DMS153 treated with DMSO at 0.1 percent for 48 hours (cell line): ENCODE results near the gene BTG4.

Source experiments
- DNase-seq: peaks from one replicate; lab custom pipeline; 2025; ENCODE audit not compliant: unreplicated experiment; lab: John Stamatoyannopoulos, UW

BTG4 gene

DNA sequence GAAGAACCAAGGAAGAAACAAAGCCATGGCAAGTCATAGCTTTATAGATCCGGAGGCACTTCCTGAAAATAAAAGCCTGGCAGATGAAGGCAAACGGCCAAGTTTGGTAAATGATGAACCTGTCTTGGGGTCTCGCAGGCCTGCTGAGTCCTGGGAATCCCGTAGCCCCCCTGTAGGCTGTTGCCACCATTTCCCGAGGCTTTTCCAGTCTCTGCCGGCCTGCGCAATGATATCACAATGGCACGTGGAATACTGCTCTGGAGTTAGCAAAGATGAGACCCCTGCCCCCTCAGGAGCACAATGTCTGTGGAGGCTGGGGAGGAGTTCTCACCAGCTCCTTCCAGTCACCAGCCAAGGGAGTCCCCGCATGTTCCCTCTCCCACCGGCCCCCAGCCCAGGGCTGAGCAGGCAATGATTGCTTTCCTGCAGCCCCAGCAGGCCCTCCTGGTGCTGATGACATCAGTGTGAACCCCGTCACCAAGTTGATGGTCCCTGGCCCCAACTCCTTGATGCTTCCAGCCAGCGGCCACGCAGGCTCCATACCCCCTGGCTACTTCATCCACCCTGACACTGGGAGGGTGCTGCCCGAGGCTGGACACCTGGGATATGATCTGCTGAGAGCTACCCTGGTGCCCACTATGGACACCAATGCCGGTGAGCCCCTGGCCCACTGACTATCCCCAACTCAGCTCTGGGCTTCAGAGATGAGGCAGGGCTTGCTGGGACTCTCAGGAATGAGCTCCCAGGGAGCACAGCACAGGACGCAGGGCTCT is 55.9 kb downstream of the BTG4 start:
- no peak for DNase-seq

GRCh38 chr11:111455291-111456085 is 56.7 kb downstream of the BTG4 start:
- no peak for DNase-seq

DNA sequence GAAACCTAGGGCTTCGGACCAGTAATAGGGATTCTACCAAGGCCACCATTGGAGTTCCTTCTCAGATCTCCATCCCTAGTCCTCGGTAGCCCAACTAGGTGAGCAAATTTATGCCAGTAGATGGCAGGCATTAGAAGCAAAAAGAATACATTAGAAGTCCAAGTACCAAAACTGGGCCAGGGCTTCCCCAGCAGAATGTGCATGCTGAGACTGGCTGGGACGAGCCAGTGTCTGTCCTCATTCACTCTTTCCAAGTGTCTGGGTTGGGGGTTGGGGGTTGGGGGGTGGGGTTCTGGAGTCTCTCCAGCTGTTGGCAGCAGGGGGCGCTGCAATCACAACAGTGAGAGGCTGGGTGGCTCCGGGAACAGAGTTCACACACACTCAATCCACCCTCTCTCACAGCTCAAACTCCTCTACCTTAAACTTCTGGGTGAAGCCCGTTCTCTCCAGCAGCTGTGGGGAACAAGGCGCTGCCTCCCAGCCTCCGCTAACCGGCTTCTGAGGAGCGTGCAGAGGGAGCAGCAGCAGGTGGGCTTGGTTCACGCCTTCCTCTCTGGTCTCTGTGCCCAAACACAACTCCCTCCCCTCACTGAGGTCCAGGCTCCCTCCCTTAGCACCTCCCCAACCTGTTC is 57.5 kb downstream of the BTG4 start:
- no peak for DNase-seq

- no peak for DNase-seq
These were observed 59.2 kb downstream of the BTG4 start for GRCh38 chr11:111452817-111453552.

- DNase-seq: no peak
These were observed 60.0 kb downstream of the BTG4 start for GRCh38 chr11:111452146-111452545.

DNA sequence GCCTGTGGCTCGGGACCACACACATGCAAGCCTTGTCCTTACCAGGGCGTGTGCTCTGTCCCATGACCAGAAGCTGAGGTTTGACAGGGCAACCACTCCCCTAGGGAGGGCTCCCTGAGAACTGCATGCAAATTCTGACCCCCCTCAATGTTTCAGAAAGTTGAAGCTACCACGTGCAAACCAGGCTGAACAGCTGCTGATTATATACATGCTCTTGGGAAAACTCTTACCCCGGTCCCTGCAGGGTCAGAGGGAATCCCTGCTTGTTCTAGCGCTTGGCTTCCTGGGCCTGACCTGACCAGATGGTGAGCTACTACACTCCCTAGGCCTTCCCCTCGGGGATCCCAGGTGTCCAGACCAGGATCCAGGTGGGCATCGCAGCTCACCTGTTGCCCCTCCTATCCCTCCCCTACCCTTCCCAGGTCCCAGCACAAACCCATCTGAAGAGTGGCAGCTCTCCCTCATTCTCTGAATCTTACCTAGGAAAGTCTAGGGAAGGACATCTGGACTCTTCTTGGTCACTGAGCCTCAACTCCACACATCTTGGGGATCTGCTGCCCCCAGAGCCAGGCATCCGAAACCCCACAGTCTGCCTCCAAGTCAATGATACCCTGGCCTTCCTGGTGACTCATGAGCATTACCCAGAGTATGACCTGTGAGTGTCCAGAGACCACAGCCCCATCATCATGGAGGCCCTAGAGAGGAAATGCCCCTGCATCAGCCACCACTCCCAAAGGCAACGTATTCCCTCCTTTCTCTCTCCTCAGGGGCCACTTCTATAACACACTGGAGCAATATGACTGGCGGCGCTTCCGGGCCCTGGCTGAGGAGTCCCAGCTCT is 61.5 kb downstream of the BTG4 start:
- no peak for DNase-seq

DNA sequence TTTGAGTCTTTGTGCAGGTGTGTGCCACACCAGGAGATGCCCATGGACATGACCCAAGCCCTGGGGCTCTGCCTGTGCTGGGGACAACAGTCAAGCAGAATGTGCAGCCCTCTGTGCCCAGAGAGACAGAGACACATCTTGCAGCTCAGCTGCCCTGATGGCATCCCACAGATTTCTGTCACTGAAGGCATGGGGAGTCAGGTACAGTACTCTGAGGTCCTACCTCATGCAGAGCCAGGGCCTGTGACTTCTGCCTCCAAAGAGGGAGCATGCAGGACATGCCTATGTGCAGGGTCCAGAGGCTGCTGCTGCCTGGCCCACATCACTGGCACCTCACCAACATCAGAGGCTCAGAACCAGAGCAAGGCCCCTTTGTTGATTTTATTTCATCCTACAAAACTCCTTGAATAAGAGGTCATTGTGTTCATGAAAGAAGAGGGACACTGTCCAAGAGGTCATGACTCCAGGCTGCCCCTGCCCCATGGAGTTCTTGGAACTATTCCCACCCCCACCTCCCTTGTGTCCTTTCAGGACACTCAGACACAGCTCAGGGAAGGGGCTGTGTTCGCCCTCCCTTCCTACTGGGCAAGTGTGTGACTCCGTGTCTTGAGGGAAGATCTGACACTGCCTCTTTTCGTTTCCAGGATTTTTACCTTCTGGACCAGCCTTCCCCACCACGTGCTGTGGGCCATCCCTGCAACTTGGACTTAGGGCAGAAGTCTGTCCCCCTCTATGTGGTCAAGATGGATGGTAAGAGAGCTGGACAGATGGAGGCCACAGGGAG is 62.3 kb downstream of the BTG4 start:
- DNase-seq: no peak

- DNase-seq: no peak
These were observed 63.2 kb downstream of the BTG4 start for GRCh38 chr11:111448831-111449557.

DNA sequence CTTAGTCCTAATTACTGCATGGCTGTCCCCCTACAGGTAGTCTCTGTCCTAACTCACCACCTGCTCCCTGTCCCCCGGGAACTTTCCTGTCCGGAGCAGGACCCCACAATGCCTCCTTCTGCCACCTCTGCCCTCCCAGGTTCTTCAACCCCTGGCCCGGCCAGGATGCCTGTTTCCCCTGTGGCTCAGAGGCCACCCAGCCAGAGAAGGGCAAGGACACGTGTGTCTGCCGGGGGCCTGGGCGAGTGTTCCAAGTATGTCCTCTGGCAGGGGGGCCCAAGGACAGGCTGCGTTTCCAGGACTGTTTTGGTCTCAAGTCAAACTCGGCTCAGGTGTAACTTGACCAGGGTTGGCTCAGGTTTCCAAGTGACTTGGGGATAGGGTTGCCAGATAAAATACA is 63.8 kb downstream of the BTG4 start:
- no peak for DNase-seq

- no peak for DNase-seq
These were observed 64.3 kb downstream of the BTG4 start for GRCh38 chr11:111447931-111448330.

GRCh38 chr11:111447112-111447471 is 65.1 kb downstream of the BTG4 start:
- no peak for DNase-seq

DNA sequence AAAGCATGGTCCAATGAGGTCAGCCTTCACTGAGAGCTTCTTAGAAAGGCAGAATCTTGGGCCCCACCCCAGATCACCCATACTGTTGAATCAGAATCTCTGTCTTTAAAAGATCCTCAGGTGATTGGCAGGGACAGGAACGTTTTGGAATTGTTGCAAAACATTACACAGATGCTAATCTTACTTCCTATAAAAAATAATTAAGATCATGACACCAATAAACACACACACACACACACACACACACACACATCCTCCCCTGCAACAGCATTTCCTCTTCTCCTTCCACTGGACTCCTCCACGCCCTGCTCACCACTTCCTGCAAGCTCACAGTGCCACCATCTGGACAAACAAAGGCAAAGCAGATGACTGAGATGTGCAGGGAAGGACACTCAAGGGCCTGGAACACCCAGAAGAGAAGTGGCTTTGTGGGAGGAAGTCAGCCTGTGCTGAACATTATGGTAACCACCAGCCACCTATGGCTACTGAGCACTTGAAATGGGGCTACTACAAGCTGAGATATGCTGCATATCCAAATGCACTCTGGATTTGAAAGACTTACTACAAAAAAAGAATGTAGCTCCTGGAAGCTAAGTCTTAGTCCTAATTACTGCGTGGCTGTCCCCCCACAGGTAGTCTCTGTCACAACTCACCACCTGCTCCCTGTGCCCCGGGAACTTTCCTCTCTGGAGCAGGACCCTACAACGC is 65.6 kb downstream of the BTG4 start:
- DNase-seq: peak; percentile 97

- no peak for DNase-seq
These were observed 66.6 kb downstream of the BTG4 start for GRCh38 chr11:111445586-111445985.
